PFSK-1 (cell line): ENCODE data around the gene LACTBL1.

Source experiments
- POLR2AphosphoS5 ChIP-seq: IDR thresholded peaks from 2 replicates; pipeline ENCODE4 v1.6.1; 2012; ENCODE audit warnings: low read depth, mild to moderate bottlenecking, control low read depth, low read length, moderate library complexity
- TF ChIP-seq, protein P1 (sequence below), 2 experiments: IDR thresholded peaks; 2 replicates each; pipeline versions ENCODE4 v1.6.1 to v1.8.0; 2011 to 2012; ENCODE audit warnings: low read depth in 2 of 2, low read length in 2 of 2, control low read depth in 1 of 2, inconsistent platforms in 1 of 2, mild to moderate bottlenecking in 1 of 2, moderate library complexity in 1 of 2; ENCODE audit not compliant: insufficient read depth in 1 of 2

DNA sequence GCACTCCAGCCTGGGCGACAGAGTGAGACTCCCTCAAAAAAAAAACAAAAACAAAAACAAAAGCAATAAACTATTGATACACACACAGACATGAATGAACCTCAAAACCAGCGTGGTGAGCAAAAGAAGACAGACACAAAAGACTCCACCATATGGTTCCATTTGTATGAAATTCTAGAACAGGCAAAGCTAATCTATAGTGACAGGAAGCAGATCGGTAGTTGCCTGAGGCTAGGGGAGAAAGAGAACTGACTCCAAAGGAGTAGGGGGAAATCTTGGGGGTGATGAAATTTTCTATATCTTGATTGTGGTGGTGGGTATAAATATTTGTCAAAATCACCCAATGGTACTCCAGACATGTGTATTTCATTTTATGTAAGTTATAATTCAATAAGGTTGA lies 20.9 kb downstream of the LACTBL1 start:
- TF ChIP-seq, protein P1, sequence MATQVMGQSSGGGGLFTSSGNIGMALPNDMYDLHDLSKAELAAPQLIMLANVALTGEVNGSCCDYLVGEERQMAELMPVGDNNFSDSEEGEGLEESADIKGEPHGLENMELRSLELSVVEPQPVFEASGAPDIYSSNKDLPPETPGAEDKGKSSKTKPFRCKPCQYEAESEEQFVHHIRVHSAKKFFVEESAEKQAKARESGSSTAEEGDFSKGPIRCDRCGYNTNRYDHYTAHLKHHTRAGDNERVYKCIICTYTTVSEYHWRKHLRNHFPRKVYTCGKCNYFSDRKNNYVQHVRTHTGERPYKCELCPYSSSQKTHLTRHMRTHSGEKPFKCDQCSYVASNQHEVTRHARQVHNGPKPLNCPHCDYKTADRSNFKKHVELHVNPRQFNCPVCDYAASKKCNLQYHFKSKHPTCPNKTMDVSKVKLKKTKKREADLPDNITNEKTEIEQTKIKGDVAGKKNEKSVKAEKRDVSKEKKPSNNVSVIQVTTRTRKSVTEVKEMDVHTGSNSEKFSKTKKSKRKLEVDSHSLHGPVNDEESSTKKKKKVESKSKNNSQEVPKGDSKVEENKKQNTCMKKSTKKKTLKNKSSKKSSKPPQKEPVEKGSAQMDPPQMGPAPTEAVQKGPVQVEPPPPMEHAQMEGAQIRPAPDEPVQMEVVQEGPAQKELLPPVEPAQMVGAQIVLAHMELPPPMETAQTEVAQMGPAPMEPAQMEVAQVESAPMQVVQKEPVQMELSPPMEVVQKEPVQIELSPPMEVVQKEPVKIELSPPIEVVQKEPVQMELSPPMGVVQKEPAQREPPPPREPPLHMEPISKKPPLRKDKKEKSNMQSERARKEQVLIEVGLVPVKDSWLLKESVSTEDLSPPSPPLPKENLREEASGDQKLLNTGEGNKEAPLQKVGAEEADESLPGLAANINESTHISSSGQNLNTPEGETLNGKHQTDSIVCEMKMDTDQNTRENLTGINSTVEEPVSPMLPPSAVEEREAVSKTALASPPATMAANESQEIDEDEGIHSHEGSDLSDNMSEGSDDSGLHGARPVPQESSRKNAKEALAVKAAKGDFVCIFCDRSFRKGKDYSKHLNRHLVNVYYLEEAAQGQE (IDR thresholded peaks at IDR 0.05; ENCODE audit: insufficient read depth in 1 of 2, low read depth in 2 of 2, low read length in 2 of 2): no peak
- no peak for TF ChIP-seq POLR2AphosphoS5
